ENCODE results near the gene THSD4. TPM values are rescaled to one million over a fixed set of nuclear protein-coding genes. Genes with fewer than 3 reads are reported as not detected.
"Not testable (repeated sequence)": the region's sequence is repeated elsewhere in the genome, so short reads cannot be mapped to it uniquely, and the experiment has no call there.

THSD4 gene
- total RNA-seq, 1 experiment from 2014 or later = 21.7 TPM

- no peak for DNase-seq (ENCODE audit: extremely low read depth, low read depth)
Observed at GRCh38 chr15:71118881-71119632, 3.8 kb downstream of the THSD4 start.

- DNase-seq (ENCODE audit: extremely low read depth, low read depth) = no peak
Observed at GRCh38 chr15:71120428-71120944, 5.2 kb downstream of the THSD4 start.

GRCh38 chr15:71121442-71121841 is 6.2 kb downstream of the THSD4 start:
- DNase-seq (ENCODE audit: extremely low read depth, low read depth) = no peak

- DNase-seq (ENCODE audit: extremely low read depth, low read depth) = no peak
Observed at GRCh38 chr15:71124937-71125790, 9.9 kb downstream of the THSD4 start.

- DNase-seq (ENCODE audit: extremely low read depth, low read depth) = no peak
Observed at GRCh38 chr15:71125831-71126450, 10.7 kb downstream of the THSD4 start.

- DNase-seq (ENCODE audit: extremely low read depth, low read depth) = no peak
Observed at GRCh38 chr15:71127083-71127482, 11.8 kb downstream of the THSD4 start.

GRCh38 chr15:71128159-71128558 is 12.9 kb downstream of the THSD4 start:
- not testable (repeated sequence) for DNase-seq (ENCODE audit: extremely low read depth, low read depth)

- DNase-seq (ENCODE audit: extremely low read depth, low read depth) = no peak
Observed at GRCh38 chr15:71128939-71129562, 13.8 kb downstream of the THSD4 start.

- no peak for DNase-seq (ENCODE audit: extremely low read depth, low read depth)
Observed at GRCh38 chr15:71129669-71130068, 14.4 kb downstream of the THSD4 start.

- no peak for DNase-seq (ENCODE audit: extremely low read depth, low read depth)
Observed at GRCh38 chr15:71131601-71132362, 16.5 kb downstream of the THSD4 start.

- DNase-seq (ENCODE audit: extremely low read depth, low read depth) = no peak
Observed at GRCh38 chr15:71133747-71134472, 18.6 kb downstream of the THSD4 start.

- DNase-seq (ENCODE audit: extremely low read depth, low read depth) = no peak
Observed at GRCh38 chr15:71136159-71136783, 21.0 kb downstream of the THSD4 start.

GRCh38 chr15:71136793-71137518 is 21.7 kb downstream of the THSD4 start:
- no peak for DNase-seq (ENCODE audit: extremely low read depth, low read depth)

GRCh38 chr15:71138473-71138872 is 23.2 kb downstream of the THSD4 start:
- no peak for DNase-seq (ENCODE audit: extremely low read depth, low read depth)

- no peak for DNase-seq (ENCODE audit: extremely low read depth, low read depth)
Observed at GRCh38 chr15:71139241-71139640, 24.0 kb downstream of the THSD4 start.

GRCh38 chr15:71141572-71141971 is 26.3 kb downstream of the THSD4 start:
- DNase-seq (ENCODE audit: extremely low read depth, low read depth) = no peak

GRCh38 chr15:71142780-71143179 is 27.5 kb downstream of the THSD4 start:
- DNase-seq (ENCODE audit: extremely low read depth, low read depth) = no peak

Measured in NCI-H460 (cell line).